ENCODE measurements around the gene VAV3. TPM values are rescaled to one million over a fixed set of nuclear protein-coding genes. Genes with fewer than 3 reads are reported as not detected.

The VAV3 gene
- total RNA-seq, 2 experiments from 2014 or later, result 2.3 to 8.3 TPM

GRCh38 chr1:107810291-107810951 is 154.6 kb downstream of the VAV3 start:
- no peaks in the 10 kb centered on the region for H3K9me2 ChIP-seq (ENCODE audit: insufficient read depth, low read length)
- H3K4me2 ChIP-seq (ENCODE audit: low read length), result no peak overlapping the region
- H3K27ac ChIP-seq (ENCODE audit: low read depth, low read length, poor library complexity, severe bottlenecking), result no peak overlapping the region
- intact Hi-C loops (cut with micrococcal nuclease; ENCODE audit: unreplicated experiment), result no loop called here
- ChIA-PET CTCF (ENCODE audit: unreplicated experiment) (no interaction called here), POLR2A (interaction anchor here (0.9 kb wide), 1 partner anchor 388 kb away, joined by 4 read pairs; no protein-coding TSS in a partner anchor)
- no peak for DNase-seq (ENCODE audit: low spot score)
- no peak overlapping the region for H3K4me3 ChIP-seq (ENCODE audit: low read depth, low read length, poor library complexity, severe bottlenecking)
- 0 out of 2 replicates have a peak overlapping the region, but pooled peaks have one; percentile 21 for H2AFZ ChIP-seq (ENCODE audit: low read length)
- no peaks in the 10 kb centered on the region for H3K79me2 ChIP-seq (ENCODE audit: insufficient read depth, low read depth, low read length)
- H3K9me3 ChIP-seq (ENCODE audit: low read length), result no peaks in the 10 kb centered on the region
- H4K20me1 ChIP-seq (ENCODE audit: insufficient read depth, low read length), result no peaks in the 10 kb centered on the region
- H3K36me3 ChIP-seq (ENCODE audit: insufficient read depth, low read length), result no peaks in the 10 kb centered on the region; the same call in 1 of the 2 replicates
- TF ChIP-seq CTCF (conservative IDR thresholded peaks at IDR 0.05; ENCODE audit: low read length) (no peak), EZH2phosphoT487 (IDR thresholded peaks at IDR 0.05; ENCODE audit: borderline replicate concordance, low read depth, low read length) (no peak)
- H3K4me1 ChIP-seq (ENCODE audit: insufficient read depth, low read length, poor library complexity, severe bottlenecking), result peaks cover 14% of the 10 kb centered on the region
- BruUV-seq (replicated peaks), result no TSS peak

DNA sequence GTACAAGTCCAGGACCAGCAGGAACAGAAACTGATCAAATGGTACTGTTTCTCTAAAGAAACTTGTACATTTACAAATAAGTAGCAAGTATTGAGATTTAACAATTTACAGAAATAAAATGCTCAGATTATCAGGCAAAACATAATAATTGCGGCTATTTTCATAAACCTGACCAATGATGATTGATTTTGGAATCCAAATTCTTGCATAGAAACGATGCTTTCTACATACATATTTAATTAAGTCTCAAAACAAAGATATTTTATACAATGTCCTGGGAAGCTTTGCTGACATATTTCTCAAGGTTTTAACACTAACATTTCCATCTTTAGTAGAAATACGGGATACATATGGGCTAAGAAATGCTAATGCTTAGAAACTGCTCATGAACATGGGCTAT is 157.1 kb downstream of the VAV3 start:
- Histone ChIP-seq H3K4me3 (ENCODE audit: low read depth, low read length, poor library complexity, severe bottlenecking) (no peak overlapping the region), H3K9me3 (ENCODE audit: low read length) (no peaks in the 10 kb centered on the region), H4K20me1 (ENCODE audit: insufficient read depth, low read length) (no peaks in the 10 kb centered on the region), H2AFZ (ENCODE audit: low read length) (no peak overlapping the region), H3K9me2 (ENCODE audit: insufficient read depth, low read length) (no peaks in the 10 kb centered on the region), H3K79me2 (ENCODE audit: insufficient read depth, low read depth, low read length) (no peaks in the 10 kb centered on the region), H3K27ac (ENCODE audit: low read depth, low read length, poor library complexity, severe bottlenecking) (no peak overlapping the region), H3K36me3 (ENCODE audit: insufficient read depth, low read length) (no peaks in the 10 kb centered on the region; the same call in 1 of the 2 replicates), H3K4me1 (ENCODE audit: insufficient read depth, low read length, poor library complexity, severe bottlenecking) (peaks cover 35% of the 10 kb centered on the region), H3K4me2 (ENCODE audit: low read length) (no peak overlapping the region)
- no peak for DNase-seq (ENCODE audit: low spot score)
- TF ChIP-seq EZH2phosphoT487 (IDR thresholded peaks at IDR 0.05; ENCODE audit: borderline replicate concordance, low read depth, low read length) (no peak), CTCF (conservative IDR thresholded peaks at IDR 0.05; ENCODE audit: low read length) (no peak)
- intact Hi-C loops (cut with micrococcal nuclease; ENCODE audit: unreplicated experiment), result no loop called here
- ChIA-PET CTCF (ENCODE audit: unreplicated experiment) (no interaction called here), POLR2A (interaction anchor here (1.1 to 1.4 kb wide), 2 partner anchors 12 to 19 kb away, joined by 3 to 5 read pairs; no protein-coding TSS in a partner anchor)
- BruUV-seq (replicated peaks), result no TSS peak

- no peak overlapping the region for H3K4me3 ChIP-seq (ENCODE audit: low read depth, low read length, poor library complexity, severe bottlenecking)
- peaks cover 39% of the 10 kb centered on the region for H3K4me1 ChIP-seq (ENCODE audit: insufficient read depth, low read length, poor library complexity, severe bottlenecking)
- intact Hi-C loops (cut with micrococcal nuclease; ENCODE audit: unreplicated experiment), result no loop called here
- H2AFZ ChIP-seq (ENCODE audit: low read length), result peak overlapping the region; percentile 6; the same call in 1 of the 2 replicates
- ChIA-PET POLR2A (no interaction called here), CTCF (ENCODE audit: unreplicated experiment) (no interaction called here)
- no peaks in the 10 kb centered on the region for H3K9me2 ChIP-seq (ENCODE audit: insufficient read depth, low read length)
- H3K27ac ChIP-seq (ENCODE audit: low read depth, low read length, poor library complexity, severe bottlenecking), result no peak overlapping the region
- no peak for TF ChIP-seq CTCF (conservative IDR thresholded peaks at IDR 0.05; ENCODE audit: low read length)
- no peak for TF ChIP-seq EZH2phosphoT487 (IDR thresholded peaks at IDR 0.05; ENCODE audit: borderline replicate concordance, low read depth, low read length)
- no peaks in the 10 kb centered on the region; the same call in 1 of the 2 replicates for H3K9me3 ChIP-seq (ENCODE audit: low read length)
- DNase-seq (ENCODE audit: low spot score), result no peak
- H3K4me2 ChIP-seq (ENCODE audit: low read length), result no peak overlapping the region
- no TSS peak for BruUV-seq (replicated peaks)
- H4K20me1 ChIP-seq (ENCODE audit: insufficient read depth, low read length), result no peaks in the 10 kb centered on the region
- no peaks in the 10 kb centered on the region for H3K79me2 ChIP-seq (ENCODE audit: insufficient read depth, low read depth, low read length)
- no peaks in the 10 kb centered on the region; the same call in 1 of the 2 replicates for H3K36me3 ChIP-seq (ENCODE audit: insufficient read depth, low read length)
Observed at GRCh38 chr1:107807405-107807804, 157.6 kb downstream of the VAV3 start.

All from OCI-LY7 (cell line).